Tibial nerve (tissue), 4 donors: ENCODE measurements around the gene LDAF1. TPM values are rescaled to one million over a fixed set of nuclear protein-coding genes. Genes with fewer than 3 reads are reported as not detected.
"Not testable (repeated sequence)": the region's sequence is repeated elsewhere in the genome, so short reads cannot be mapped to it uniquely, and the experiment has no call there.

ENCODE experiments used
- DNase-seq, 2 donors: peaks; one replicate each; pipeline ENCODE4 v3.0.0-alpha.2; 2019; ENCODE audit warnings: low spot score in 2 of 2
- H3K27ac ChIP-seq, 4 donors: fragments of 200-600 bp; sonication (generic) in 3 of 4; one replicate each; pipeline ENCODE4 v1.5.1; 2017 to 2019; ENCODE audit warnings: mild to moderate bottlenecking in 1 of 4
- H3K27me3 ChIP-seq, 2 donors: fragments of 200-600 bp; sonication (generic) in 1 of 2; one replicate each; pipeline versions ENCODE4 v1.5.1 to v1.6.0; 2017 to 2019
- H3K36me3 ChIP-seq, 3 donors: fragments of 200-600 bp; sonication (generic); one replicate each; pipeline ENCODE4 v1.5.1; 2018 to 2019
- H3K4me1 ChIP-seq, 4 donors: fragments of 200-600 bp; sonication (generic) in 3 of 4; one replicate each; pipeline ENCODE4 v1.5.1; 2017 to 2019
- H3K4me3 ChIP-seq, 4 donors: fragments of 200-600 bp; sonication (generic) in 3 of 4; one replicate each; pipeline ENCODE4 v1.5.1; 2017 to 2019; ENCODE audit warnings: mild to moderate bottlenecking in 1 of 4, moderate library complexity in 1 of 4
- H3K9me3 ChIP-seq, 4 donors: fragments of 200-600 bp; sonication (generic) in 3 of 4; one replicate each; pipeline ENCODE4 v1.5.1; 2017 to 2019
- CTCF ChIP-seq, 5 experiments: fragments of 200-600 bp in 3 of 5; fragments of 450-650 bp in 2 of 5; sonication (generic) in 3 of 5; IDR thresholded peaks; one replicate each; pipeline ENCODE4 v1.5.1; 2016 to 2019; ENCODE audit warnings: antibody characterized with exemption in 5 of 5, mild to moderate bottlenecking in 3 of 5, moderate library complexity in 2 of 5
- EP300 ChIP-seq, 2 donors: sonication (generic); formaldehyde crosslinking; IDR thresholded peaks; one replicate each; pipeline ENCODE4 v1.6.1; 2017; ENCODE audit warnings: antibody characterized with exemption in 2 of 2, mild to moderate bottlenecking in 1 of 2
- POLR2A ChIP-seq, 2 donors: fragments of 450-650 bp; IDR thresholded peaks; one replicate each; pipeline ENCODE4 v1.6.1; 2017; ENCODE audit warnings: antibody characterized with exemption in 2 of 2, mild to moderate bottlenecking in 2 of 2, moderate library complexity in 2 of 2
- WGBS, 2 donors: methylation state at CpG; one replicate each; pipeline ENCODE4 v1.1.5; 2018; 5-methylcytosine and 5-hydroxymethylcytosine counted together
- total RNA-seq, 4 donors: library from RNA; depleted of rRNA; stranded (reverse); fragments of >200 nt; gene quantifications; one replicate each; pipeline ENCODE4 v1.1.0, GENCODE V29; 2016

The LDAF1 gene
- total RNA-seq, 4 donors from 2014 or later = 24.3 to 57.0 (median 39.3) TPM

GRCh38 chr16:21150375-21151001, 8.0 kb upstream of the LDAF1 start, which contains the start of gene DNAH3:
Gene DNAH3 (minus strand): TSS chr16:21150846. CDS start chr16:21150319, 527 bp downstream.
- no peak within 1 kb of the TSS for H3K27ac ChIP-seq
- H3K27me3 ChIP-seq = peaks cover 0 to 8% of the 10 kb centered on the region in 2 donors
- no peak for DNase-seq
- H3K36me3 ChIP-seq = no peaks in the 10 kb centered on the region
- 20 to 23% methylated on average over 7 to 8 of the region's 8 CpGs for WGBS, 2 donors
- peaks cover 0 to 3% (median 0%) of the 10 kb centered on the region in 4 donors for H3K4me1 ChIP-seq
- no peak within 1 kb of the TSS for H3K4me3 ChIP-seq
- no peaks in the 10 kb centered on the region for H3K9me3 ChIP-seq
- no peak for TF ChIP-seq CTCF (IDR thresholded peaks at IDR 0.05)
- no peak for TF ChIP-seq POLR2A (IDR thresholded peaks at IDR 0.05)
- no peak for TF ChIP-seq EP300 (IDR thresholded peaks at IDR 0.05)

GRCh38 chr16:21152160-21153030, 6.1 kb upstream of the LDAF1 start:
- not testable (repeated sequence) for H3K27ac ChIP-seq, H3K36me3 ChIP-seq, H3K9me3 ChIP-seq, H3K4me1 ChIP-seq, H3K4me3 ChIP-seq, H3K27me3 ChIP-seq, DNase-seq
- WGBS, 2 donors = 79 to 90% methylated on average over 26 to 33 of the region's 51 CpGs

- not testable (repeated sequence) for H3K9me3 ChIP-seq, H3K27me3 ChIP-seq, DNase-seq, H3K4me3 ChIP-seq, H3K36me3 ChIP-seq, H3K27ac ChIP-seq
- 85 to 87% methylated on average over 11 of the region's 11 CpGs for WGBS, 2 donors
- H3K4me1 ChIP-seq = peaks cover 0 to 16% (median 6%) of the 10 kb centered on the region in 4 donors
These were observed 5.2 kb upstream of the LDAF1 start for GRCh38 chr16:21153124-21153729.

GRCh38 chr16:21156011-21156410, 2.5 kb upstream of the LDAF1 start:
- WGBS, 2 donors = 55 to 77% methylated on average over 1 of the region's 1 CpG
- H3K36me3 ChIP-seq, H3K9me3 ChIP-seq, DNase-seq, H3K27me3 ChIP-seq, H3K4me3 ChIP-seq, H3K27ac ChIP-seq: not testable (repeated sequence)
- peaks cover 0 to 34% (median 10%) of the 10 kb centered on the region in 4 donors for H3K4me1 ChIP-seq

- WGBS, 2 donors = 52 to 57% methylated on average over 6 of the region's 6 CpGs
- H3K27me3 ChIP-seq = peaks cover 0 to 1% of the 10 kb centered on the region in 2 donors
- peak in 1 of 2 donors; percentile 21 for DNase-seq
- H3K4me3 ChIP-seq = no peak overlapping the region
- H3K36me3 ChIP-seq = no peaks in the 10 kb centered on the region
- no peaks in the 10 kb centered on the region for H3K9me3 ChIP-seq
- no peak overlapping the region for H3K27ac ChIP-seq
- H3K4me1 ChIP-seq = peaks cover 0 to 43% (median 10%) of the 10 kb centered on the region in 4 donors
- TF ChIP-seq EP300 (IDR thresholded peaks at IDR 0.05) = no peak
- peak; percentile 44 to 63 (median 63) for TF ChIP-seq CTCF (IDR thresholded peaks at IDR 0.05)
These were observed 1.6 kb upstream of the LDAF1 start for GRCh38 chr16:21156767-21157467.

- no peak for DNase-seq
- 90 to 93% methylated on average over 5 of the region's 5 CpGs for WGBS, 2 donors
- H3K4me1 ChIP-seq = peaks cover 0 to 50% (median 13%) of the 10 kb centered on the region in 4 donors
- TF ChIP-seq POLR2A (IDR thresholded peaks at IDR 0.05) (no peak), EP300 (IDR thresholded peaks at IDR 0.05) (no peak), CTCF (IDR thresholded peaks at IDR 0.05) (no peak)
- H3K27ac ChIP-seq = peak overlapping the region in 2 of 4 donors; percentile 83 to 84
- H3K4me3 ChIP-seq = peak overlapping the region in 1 of 4 donors; percentile 69
- no peaks in the 10 kb centered on the region for H3K9me3 ChIP-seq
- H3K27me3 ChIP-seq = no peaks in the 10 kb centered on the region
- H3K36me3 ChIP-seq = peaks cover 0 to under 1% (median 0%) of the 10 kb centered on the region in 3 donors
These were observed 842 bp upstream of the LDAF1 start for GRCh38 chr16:21157632-21158031.
